ENCODE measurements around the gene AIFM1.

- TF ChIP-seq CTCF (conservative IDR thresholded peaks at IDR 0.05; ENCODE audit: low read depth in 2 of 2) = no peak
- TF ChIP-seq POLR2AphosphoS5 (IDR thresholded peaks at IDR 0.05; ENCODE audit: low read depth) = no peak
- TF ChIP-seq CREB1 (CRISPR knock-in tag; IDR thresholded peaks at IDR 0.05; ENCODE audit: low read depth) = no peak
- no peak for TF ChIP-seq EZH2 (IDR thresholded peaks at IDR 0.05; ENCODE audit: low read depth, unreplicated experiment)
- TF ChIP-seq NANOG (IDR thresholded peaks at IDR 0.05; ENCODE audit: borderline replicate concordance) = no peak
These were observed 11.3 kb upstream of the AIFM1 start for GRCh38 chrX:130176942-130177341.

Data from GM23338 (cell line).